Measurements from ENCODE around the gene LST1.
"Not testable (repeated sequence)": the region's sequence is repeated elsewhere in the genome, so short reads cannot be mapped to it uniquely, and the experiment has no call there.

LST1 gene

GRCh38 chr6:31587791-31588777, 2.0 kb downstream of the LST1 start:
- no peak overlapping the region for H3K27ac ChIP-seq
- no peak for TF ChIP-seq ZFX (IDR thresholded peaks at IDR 0.05)
- TF ChIP-seq CTCF (conservative IDR thresholded peaks at IDR 0.05): no peak

GRCh38 chr6:31588871-31589650, 3.0 kb downstream of the LST1 start:
- H3K27ac ChIP-seq: no peak overlapping the region
- no peak for TF ChIP-seq ZFX (IDR thresholded peaks at IDR 0.05)
- TF ChIP-seq CTCF (conservative IDR thresholded peaks at IDR 0.05): no peak

GRCh38 chr6:31590691-31591090, 4.6 kb downstream of the LST1 start:
- not testable (repeated sequence) for H3K27ac ChIP-seq

GRCh38 chr6:31592396-31592771, 6.3 kb downstream of the LST1 start:
- no peak overlapping the region for H3K27ac ChIP-seq
- TF ChIP-seq ZFX (IDR thresholded peaks at IDR 0.05) (no peak), CTCF (conservative IDR thresholded peaks at IDR 0.05) (no peak)

- H3K27ac ChIP-seq: no peak overlapping the region
- peak; percentile 50 for TF ChIP-seq CTCF (conservative IDR thresholded peaks at IDR 0.05)
- no peak for TF ChIP-seq ZFX (IDR thresholded peaks at IDR 0.05)
Observed at GRCh38 chr6:31597006-31597405, 10.9 kb downstream of the LST1 start.

- no peak overlapping the region for H3K27ac ChIP-seq
- TF ChIP-seq ZFX (IDR thresholded peaks at IDR 0.05) (no peak), CTCF (conservative IDR thresholded peaks at IDR 0.05) (no peak)
Observed at GRCh38 chr6:31607317-31607716, 21.2 kb downstream of the LST1 start.

GRCh38 chr6:31609519-31610406, 23.7 kb downstream of the LST1 start:
- no peak for TF ChIP-seq CTCF (conservative IDR thresholded peaks at IDR 0.05)
- TF ChIP-seq ZFX (IDR thresholded peaks at IDR 0.05): no peak
- no peak overlapping the region for H3K27ac ChIP-seq
